Keratinocyte (primary cell): ENCODE results near the gene G3BP1. TPM values are rescaled to one million over a fixed set of nuclear protein-coding genes. Genes with fewer than 3 reads are reported as not detected.

Experiments used
- DNase-seq: peaks from one replicate; pipeline ENCODE4 v3.0.0-alpha.2; 2011; ENCODE audit warnings: low read depth, missing footprints, low spot score
- FAIRE-seq: peaks from 2 replicates; lab custom pipeline; 2011; peaks lifted over from hg19 to GRCh38; lab: Jason Lieb, UNC
- H2AFZ ChIP-seq: 2 replicates; pipeline ENCODE4 v1.6.0; 2012; ENCODE audit warnings: low read length, control low read depth, inconsistent platforms; ENCODE audit not compliant: control insufficient read depth
- H3K27ac ChIP-seq: 2 replicates; pipeline ENCODE4 v1.5.1; 2011; ENCODE audit warnings: low read length; ENCODE audit not compliant: control insufficient read depth, insufficient read depth
- H3K27me3 ChIP-seq: 3 replicates; pipeline ENCODE4 v1.6.0; 2011; ENCODE audit warnings: low read length; ENCODE audit not compliant: control insufficient read depth, insufficient read depth; ENCODE audit errors: extremely low read depth
- H3K36me3 ChIP-seq, 2 experiments: 2 replicates in 1 of 2; 3 replicates in 1 of 2; pipeline ENCODE4 v1.5.1; 2011; ENCODE audit warnings: low read length in 2 of 2, mild to moderate bottlenecking in 1 of 2; ENCODE audit not compliant: control insufficient read depth in 2 of 2, insufficient read depth in 2 of 2; ENCODE audit errors: extremely low read depth in 1 of 2
- H3K4me1 ChIP-seq: 3 replicates; pipeline ENCODE4 v1.5.1; 2011; ENCODE audit warnings: low read length; ENCODE audit not compliant: control insufficient read depth, insufficient read depth; ENCODE audit errors: extremely low read depth
- H3K4me2 ChIP-seq: 3 replicates; pipeline ENCODE4 v1.6.0; 2011; ENCODE audit warnings: low read depth, low read length; ENCODE audit not compliant: control insufficient read depth, insufficient read depth; ENCODE audit errors: extremely low read depth
- H3K4me3 ChIP-seq, 3 experiments: fragments of 200-600 bp in 1 of 3; sonication (generic) in 1 of 3; 2 replicates in 2 of 3; 3 replicates in 1 of 3; pipeline ENCODE4 v1.5.1; 2011 to 2016; ENCODE audit warnings: low read length in 3 of 3, mild to moderate bottlenecking in 3 of 3, control low read depth in 2 of 3, inconsistent platforms in 1 of 3, low read depth in 1 of 3, mixed read lengths in 1 of 3, mixed run types in 1 of 3, moderate library complexity in 1 of 3; ENCODE audit not compliant: control insufficient read depth in 2 of 3, insufficient read depth in 2 of 3; ENCODE audit errors: extremely low read depth in 1 of 3
- H3K79me2 ChIP-seq: 2 replicates; pipeline ENCODE4 v1.6.0; 2012; ENCODE audit warnings: low read length; ENCODE audit not compliant: control insufficient read depth, insufficient read depth
- H3K9ac ChIP-seq: 3 replicates; pipeline ENCODE4 v1.6.0; 2011; ENCODE audit warnings: low read length; ENCODE audit not compliant: control insufficient read depth, insufficient read depth; ENCODE audit errors: extremely low read depth
- H3K9me1 ChIP-seq: 3 replicates; pipeline ENCODE4 v1.6.0; 2011; ENCODE audit warnings: low read length; ENCODE audit not compliant: control insufficient read depth, insufficient read depth; ENCODE audit errors: extremely low read depth
- H3K9me3 ChIP-seq: 2 replicates; pipeline ENCODE4 v1.5.1; 2012; ENCODE audit warnings: low read depth, low read length; ENCODE audit not compliant: control insufficient read depth
- H4K20me1 ChIP-seq: 3 replicates; pipeline ENCODE4 v1.6.0; 2011; ENCODE audit warnings: low read length; ENCODE audit not compliant: control insufficient read depth, insufficient read depth; ENCODE audit errors: extremely low read depth
- EZH2 ChIP-seq: IDR thresholded peaks from one replicate; pipeline ENCODE4 v1.6.1; 2012; ENCODE audit warnings: inconsistent platforms, mild to moderate bottlenecking, low read length, moderate library complexity
- dilution Hi-C: fragments of 300-500 bp; cut with MboI; formaldehyde crosslinking; loops from one replicate; pipeline ENCODE4 v1.7.0; 2020; ENCODE audit warnings: low sequenced_read_pairs; ENCODE audit not compliant: extremely low pct_ligation_motif_present
- polyA plus RNA-seq, 5 experiments: library from polyadenylated mRNA; depleted of rRNA in 3 of 5; stranded (reverse) in 3 of 5; stranded (forward) in 1 of 5; unstranded in 1 of 5; fragments of >200 nt; gene quantifications; 1 replicate in 1 of 5; 2 replicates in 3 of 5; 3 replicates in 1 of 5; pipeline versions ENCODE4 v1.2.1 to v1.2.3, GENCODE V29; 2011 to 2012; ENCODE audit warnings: missing spikeins in 2 of 5, low read depth in 1 of 5, low replicate concordance in 1 of 5
- TF ChIP-seq, protein P1 (sequence below), 3 experiments: IDR thresholded peaks in 1 of 3; conservative IDR thresholded peaks in 1 of 3; optimal IDR thresholded peaks in 1 of 3; 2 replicates in 2 of 3; 3 replicates in 1 of 3; pipeline versions ENCODE3 to v1.5.1; 2011; ENCODE audit warnings: low read length in 3 of 3, mild to moderate bottlenecking in 3 of 3, moderate library complexity in 2 of 3, control low read depth in 1 of 3, inconsistent platforms in 1 of 3; ENCODE audit not compliant: insufficient read depth in 2 of 3; ENCODE audit errors: extremely low read depth in 1 of 3

The G3BP1 gene
- polyA plus RNA-seq, 1 donor (not counting 4 experiments of a cell fraction or from before 2014, with no cell fraction given): 137 TPM

DNA sequence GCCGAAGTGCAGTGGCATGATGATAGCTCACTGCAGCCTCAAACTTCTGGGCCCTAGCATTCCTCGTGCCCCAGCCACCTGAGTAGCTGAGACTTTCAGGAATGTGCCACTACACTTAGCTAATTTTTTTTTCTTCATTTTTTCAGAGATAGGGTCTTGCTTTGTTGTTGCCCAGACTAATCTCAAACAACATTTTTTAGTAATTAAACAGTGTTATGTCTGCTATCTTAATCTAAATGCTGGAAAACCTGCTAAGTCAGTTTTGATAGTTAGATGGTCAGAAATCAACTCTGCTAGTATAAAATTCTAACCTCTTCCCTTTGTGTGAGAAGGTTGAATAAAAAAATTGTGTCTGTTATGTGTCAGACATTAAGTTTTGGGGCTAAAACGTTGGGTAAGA lies 12.4 kb downstream of the G3BP1 start:
- H3K9ac ChIP-seq: no peak overlapping the region
- DNase-seq (no peak), FAIRE-seq (no peak)
- H3K9me1 ChIP-seq: peaks cover 5% of the 10 kb centered on the region
- H3K9me3 ChIP-seq: no peaks in the 10 kb centered on the region
- peaks cover 99% of the 10 kb centered on the region for H3K79me2 ChIP-seq
- peaks cover 57% of the 10 kb centered on the region for H4K20me1 ChIP-seq
- no peak overlapping the region for H3K4me3 ChIP-seq
- no peak overlapping the region for H2AFZ ChIP-seq
- H3K27ac ChIP-seq: no peak overlapping the region
- dilution Hi-C loops: no loop called here
- H3K27me3 ChIP-seq: no peaks in the 10 kb centered on the region
- H3K4me1 ChIP-seq: no peaks in the 10 kb centered on the region
- TF ChIP-seq EZH2: no peak
- TF ChIP-seq, protein P1, sequence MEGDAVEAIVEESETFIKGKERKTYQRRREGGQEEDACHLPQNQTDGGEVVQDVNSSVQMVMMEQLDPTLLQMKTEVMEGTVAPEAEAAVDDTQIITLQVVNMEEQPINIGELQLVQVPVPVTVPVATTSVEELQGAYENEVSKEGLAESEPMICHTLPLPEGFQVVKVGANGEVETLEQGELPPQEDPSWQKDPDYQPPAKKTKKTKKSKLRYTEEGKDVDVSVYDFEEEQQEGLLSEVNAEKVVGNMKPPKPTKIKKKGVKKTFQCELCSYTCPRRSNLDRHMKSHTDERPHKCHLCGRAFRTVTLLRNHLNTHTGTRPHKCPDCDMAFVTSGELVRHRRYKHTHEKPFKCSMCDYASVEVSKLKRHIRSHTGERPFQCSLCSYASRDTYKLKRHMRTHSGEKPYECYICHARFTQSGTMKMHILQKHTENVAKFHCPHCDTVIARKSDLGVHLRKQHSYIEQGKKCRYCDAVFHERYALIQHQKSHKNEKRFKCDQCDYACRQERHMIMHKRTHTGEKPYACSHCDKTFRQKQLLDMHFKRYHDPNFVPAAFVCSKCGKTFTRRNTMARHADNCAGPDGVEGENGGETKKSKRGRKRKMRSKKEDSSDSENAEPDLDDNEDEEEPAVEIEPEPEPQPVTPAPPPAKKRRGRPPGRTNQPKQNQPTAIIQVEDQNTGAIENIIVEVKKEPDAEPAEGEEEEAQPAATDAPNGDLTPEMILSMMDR (optimal IDR thresholded peaks at IDR 0.05 in 1 of 3, IDR thresholded peaks at IDR 0.05 in 1 of 3, conservative IDR thresholded peaks at IDR 0.05 in 1 of 3; ENCODE audit: extremely low read depth in 1 of 3, insufficient read depth in 2 of 3, low read length in 3 of 3): no peak
- H3K36me3 ChIP-seq: peaks cover 4 to 13% of the 10 kb centered on the region in 2 experiments
- no peak overlapping the region for H3K4me2 ChIP-seq

DNA sequence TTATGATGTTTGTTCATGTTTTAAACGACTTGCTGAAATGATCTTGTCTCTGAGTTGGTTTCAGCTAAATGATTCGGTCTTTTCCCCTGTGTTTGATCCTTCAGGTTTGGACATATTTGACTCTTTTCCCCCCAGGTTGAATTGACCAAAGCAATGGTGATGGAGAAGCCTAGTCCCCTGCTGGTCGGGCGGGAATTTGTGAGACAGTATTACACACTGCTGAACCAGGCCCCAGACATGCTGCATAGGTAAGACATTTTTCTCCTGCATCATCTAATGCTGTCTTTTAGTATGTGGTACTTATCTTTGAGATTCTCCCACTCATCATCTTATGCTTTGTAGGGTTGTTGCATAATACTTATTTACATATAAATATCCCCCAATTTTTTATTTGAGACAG lies 14.7 kb downstream of the G3BP1 start:
- no peaks in the 10 kb centered on the region for H3K9me3 ChIP-seq
- no peak overlapping the region for H3K9ac ChIP-seq
- H3K27me3 ChIP-seq: no peaks in the 10 kb centered on the region
- DNase-seq (no peak), FAIRE-seq (no peak)
- H3K79me2 ChIP-seq: peaks cover 96% of the 10 kb centered on the region
- H4K20me1 ChIP-seq: peaks cover 47% of the 10 kb centered on the region
- no peak overlapping the region for H2AFZ ChIP-seq
- H3K27ac ChIP-seq: no peak overlapping the region
- peaks cover 6 to 24% of the 10 kb centered on the region in 2 experiments for H3K36me3 ChIP-seq
- H3K4me1 ChIP-seq: no peaks in the 10 kb centered on the region
- H3K4me2 ChIP-seq: no peak overlapping the region
- H3K4me3 ChIP-seq: no peak overlapping the region
- no peaks in the 10 kb centered on the region for H3K9me1 ChIP-seq
- dilution Hi-C loops: no loop called here
- TF ChIP-seq, protein P1 (optimal IDR thresholded peaks at IDR 0.05 in 1 of 3, IDR thresholded peaks at IDR 0.05 in 1 of 3, conservative IDR thresholded peaks at IDR 0.05 in 1 of 3; ENCODE audit: extremely low read depth in 1 of 3, insufficient read depth in 2 of 3, low read length in 3 of 3): no peak
- no peak for TF ChIP-seq EZH2
